ENCODE measurements around the gene GRB10.
"Not testable (repeated sequence)": the region's sequence is repeated elsewhere in the genome, so short reads cannot be mapped to it uniquely, and the experiment has no call there.

The GRB10 gene

DNA sequence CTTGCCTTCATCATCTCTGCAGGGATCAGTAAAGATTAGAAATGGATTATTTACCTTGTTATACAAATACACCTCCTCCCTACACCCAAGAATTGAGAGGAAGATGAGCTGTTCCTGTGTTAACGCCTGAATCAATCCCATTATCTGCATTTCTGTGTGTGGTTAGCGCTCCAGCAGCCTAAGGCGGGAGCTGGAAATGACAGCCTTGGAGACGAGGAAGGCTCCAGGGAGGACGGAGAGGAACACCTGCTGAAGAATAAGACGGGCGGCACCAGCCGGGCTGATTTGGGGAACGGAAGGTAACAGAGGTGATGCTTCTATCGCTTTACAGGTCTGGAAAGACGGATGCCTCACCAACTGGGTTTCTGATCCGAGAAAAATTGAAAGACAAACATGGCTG lies 183.3 kb downstream of the GRB10 start:
- DNase-seq: no peak

DNA sequence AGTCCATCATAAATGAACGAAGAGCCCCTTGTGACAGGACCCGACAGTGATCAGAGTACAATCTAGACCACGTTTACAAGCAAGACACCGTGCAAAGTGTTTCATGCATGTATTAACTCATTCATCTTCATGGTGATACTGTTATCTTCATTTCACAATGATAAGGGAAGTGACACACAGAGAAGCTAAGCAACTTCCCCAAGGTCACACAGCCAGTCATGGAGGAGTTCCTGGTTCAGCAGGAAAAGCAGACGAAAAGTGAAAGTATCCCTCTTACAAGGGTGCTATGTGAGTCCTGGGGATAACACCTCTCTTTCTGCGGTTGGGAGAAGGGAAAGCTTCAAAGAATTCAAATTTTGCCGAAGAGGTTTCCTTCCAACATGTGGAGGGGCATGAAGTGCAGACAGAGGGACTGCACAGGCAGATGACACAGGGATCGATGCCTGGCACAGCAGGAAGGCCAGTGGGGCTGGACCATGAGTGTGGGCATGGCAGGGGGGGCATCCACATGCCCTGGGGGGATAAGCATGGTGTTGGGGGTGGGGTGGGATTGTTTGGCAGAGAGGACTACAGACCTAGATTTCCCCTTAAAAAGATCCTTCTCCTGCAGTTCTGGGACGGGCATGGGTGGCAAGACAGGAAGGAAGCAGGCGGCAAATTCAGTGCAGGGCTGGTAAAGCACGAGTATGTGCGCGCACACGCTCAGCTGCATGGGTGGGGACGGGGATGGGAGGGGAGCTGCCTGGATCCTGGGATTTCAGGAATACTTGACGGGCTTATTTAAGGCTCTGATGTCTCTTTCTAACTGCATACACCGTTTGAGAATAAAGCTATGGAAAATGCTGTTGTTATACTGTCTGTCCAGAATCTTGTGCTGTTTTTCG lies 184.0 kb downstream of the GRB10 start:
- no peak for DNase-seq

DNA sequence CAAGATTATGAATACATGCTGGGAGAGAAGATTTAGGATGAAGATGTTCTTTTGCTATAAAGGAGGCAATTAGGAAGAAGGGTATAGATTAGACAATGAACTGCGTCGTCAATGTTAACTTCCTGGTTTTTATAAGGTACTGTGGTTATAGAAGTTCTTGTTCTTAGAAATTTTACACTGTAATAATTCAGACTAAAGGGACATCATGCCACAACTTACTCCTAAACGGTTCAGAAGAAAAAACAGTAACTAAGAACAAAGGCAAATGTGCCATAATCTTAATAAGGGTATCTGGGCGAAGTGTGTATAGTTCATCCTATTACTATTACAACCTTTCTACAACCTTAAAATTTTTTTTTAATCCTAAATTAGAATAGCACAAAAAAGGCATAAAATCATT lies 186.2 kb downstream of the GRB10 start:
- no peak for DNase-seq

- peak in 1 of 2 experiments; percentile 33 for DNase-seq
These were observed 187.1 kb downstream of the GRB10 start for GRCh38 chr7:50595491-50596102.

DNA sequence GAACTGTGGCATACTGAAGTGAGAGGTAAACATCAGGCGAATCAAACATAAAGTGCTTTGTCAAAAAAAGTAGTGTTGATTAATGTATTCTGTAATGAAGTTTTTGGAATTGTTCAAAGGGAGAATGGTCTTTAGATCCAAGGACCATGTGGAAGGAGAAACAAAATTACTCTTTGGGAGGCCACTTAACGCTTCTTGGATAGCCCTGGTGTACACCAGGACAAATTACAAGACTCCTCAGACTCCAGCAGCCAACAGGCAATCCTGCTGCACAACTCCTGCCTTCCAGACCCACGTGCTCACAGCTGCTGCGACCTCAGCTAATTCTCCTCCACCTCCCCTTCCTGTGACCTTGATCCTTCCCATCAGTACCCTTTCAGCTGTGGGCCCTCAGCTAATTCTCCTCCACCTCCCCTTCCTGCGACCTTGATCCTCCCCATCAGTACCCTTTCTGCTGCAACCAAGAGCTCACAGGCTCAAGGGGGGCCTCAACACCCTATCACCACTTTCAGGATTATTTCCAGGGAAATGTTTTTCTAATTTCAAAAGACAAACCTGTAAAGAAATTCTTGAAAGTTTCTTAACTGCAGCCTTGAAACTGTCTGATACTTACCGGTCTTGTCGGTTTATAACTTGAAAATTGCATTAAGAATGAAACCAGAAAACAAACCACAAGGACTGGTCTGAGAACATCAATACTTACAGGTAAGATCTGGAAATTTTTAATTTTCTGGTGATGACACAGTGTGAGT lies 187.8 kb downstream of the GRB10 start:
- no peak for DNase-seq

DNA sequence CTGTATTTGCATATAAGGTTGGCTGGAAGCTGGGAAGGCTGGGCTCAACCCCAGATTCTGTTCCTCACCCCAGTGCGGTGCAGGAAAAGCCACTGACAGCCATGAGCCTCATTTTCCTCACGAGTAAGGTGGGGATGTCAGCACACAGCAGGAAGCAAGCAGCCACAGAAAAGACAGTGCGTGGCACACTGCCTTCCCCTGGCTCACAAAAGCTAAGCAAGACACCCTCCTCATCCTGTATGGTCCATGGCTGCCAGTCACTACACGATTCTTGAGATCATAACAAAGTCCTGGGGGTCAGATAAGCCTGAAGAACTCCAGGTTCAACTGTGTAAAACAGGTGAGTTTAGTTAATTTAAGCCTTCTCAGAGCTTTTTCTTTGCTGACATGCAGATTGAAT lies 188.6 kb downstream of the GRB10 start:
- DNase-seq: no peak

DNA sequence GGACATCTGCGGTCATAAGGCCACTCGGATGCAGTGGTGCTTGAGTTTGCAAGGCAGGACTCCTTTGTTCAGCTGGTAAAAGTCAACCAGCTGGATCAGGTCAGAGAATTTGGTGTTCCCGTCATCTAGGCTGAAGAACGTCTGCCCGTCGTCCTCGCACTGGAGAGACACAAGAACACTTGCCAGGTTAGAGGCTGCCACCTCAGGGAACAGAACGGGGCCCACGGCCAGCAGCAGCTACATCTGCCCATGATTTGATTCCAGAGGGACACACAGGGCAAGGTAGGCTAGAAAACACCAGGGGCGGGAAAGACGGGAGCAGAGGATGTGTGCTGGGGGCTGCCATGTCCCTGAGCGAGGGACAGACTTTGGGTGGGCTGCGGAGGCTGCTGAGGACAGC lies 189.8 kb downstream of the GRB10 start:
- DNase-seq: no peak

- peak; percentile 90 to 95 for DNase-seq
These were observed 190.9 kb downstream of the GRB10 start for GRCh38 chr7:50591480-50592438.

- DNase-seq: no peak
These were observed 191.6 kb downstream of the GRB10 start for GRCh38 chr7:50591098-50591479.

GRCh38 chr7:50590535-50590934 lies 192.2 kb downstream of the GRB10 start:
- no peak for DNase-seq

- no peak for DNase-seq
These were observed 193.3 kb downstream of the GRB10 start for GRCh38 chr7:50589364-50589763.

- DNase-seq: no peak
These were observed 193.8 kb downstream of the GRB10 start for GRCh38 chr7:50588937-50589336.

DNA sequence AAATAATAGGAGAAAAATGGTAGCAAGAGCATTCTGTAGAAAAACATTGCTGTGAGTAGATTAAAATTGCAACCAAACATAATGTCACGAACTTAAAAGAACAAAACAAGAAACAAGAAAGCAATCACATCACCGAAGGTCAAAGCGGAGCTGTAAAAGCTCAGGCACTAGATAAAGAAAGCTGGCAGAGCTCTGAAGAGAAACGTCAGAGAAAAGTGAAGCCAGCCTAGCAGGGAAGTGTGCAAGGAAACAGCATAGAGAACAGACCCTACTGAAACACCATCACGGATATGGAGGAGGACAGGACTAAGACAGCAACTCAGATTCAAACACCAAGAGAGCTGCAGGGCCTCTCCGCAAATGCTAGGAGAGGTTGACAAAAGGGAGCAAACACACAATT lies 195.0 kb downstream of the GRB10 start:
- no peak for DNase-seq

- no peak for DNase-seq
These were observed 197.8 kb downstream of the GRB10 start for GRCh38 chr7:50584793-50585408.

DNA sequence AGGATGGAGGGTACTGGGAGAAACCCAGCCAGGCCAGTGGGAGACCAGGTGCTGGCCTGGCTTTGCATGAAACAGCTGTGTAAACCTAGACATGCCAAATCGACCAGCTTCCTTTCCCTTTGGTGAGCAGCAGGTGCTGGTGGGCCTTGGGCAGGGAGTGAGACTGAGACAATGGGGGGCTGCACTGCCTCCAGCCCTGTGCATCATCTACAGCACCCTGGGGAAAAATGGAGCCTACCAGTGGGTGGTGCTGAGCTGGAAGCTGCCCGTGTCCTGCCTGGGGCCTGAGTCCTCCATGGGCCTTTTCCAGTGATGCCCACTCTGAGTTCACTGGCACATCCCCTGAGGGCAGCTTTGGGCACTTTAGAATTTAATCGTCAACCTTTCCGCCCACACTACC lies 198.3 kb downstream of the GRB10 start:
- DNase-seq: no peak

- not testable (repeated sequence) for DNase-seq
These were observed 199.4 kb downstream of the GRB10 start for GRCh38 chr7:50583295-50583694.

- not testable (repeated sequence) for DNase-seq
These were observed 200.4 kb downstream of the GRB10 start for GRCh38 chr7:50582271-50582670.

- not testable (repeated sequence) for DNase-seq
These were observed 202.0 kb downstream of the GRB10 start for GRCh38 chr7:50580666-50581065.

DNA sequence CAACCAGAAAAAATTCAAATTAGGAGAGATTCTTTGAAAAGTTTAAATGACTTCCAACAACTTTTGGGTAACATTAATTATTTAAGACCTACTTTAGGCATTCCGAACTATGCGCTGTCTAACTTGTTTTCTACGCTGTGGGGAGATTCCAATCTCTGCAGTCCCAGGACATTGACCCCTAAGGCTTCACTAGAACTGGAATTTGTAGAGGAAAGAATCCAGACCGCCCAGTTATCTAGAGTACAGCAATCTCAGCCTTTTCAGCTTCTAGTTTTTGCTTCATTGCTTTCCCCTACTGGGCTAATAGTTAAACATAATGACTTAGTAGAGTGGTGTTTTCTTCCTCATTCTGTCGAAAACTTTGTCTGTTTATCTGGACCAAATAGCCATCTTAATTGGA lies 202.6 kb downstream of the GRB10 start:
- DNase-seq: no peak

GRCh38 chr7:50578105-50578504 lies 204.6 kb downstream of the GRB10 start:
- DNase-seq: peak; percentile 9 to 38

DNA sequence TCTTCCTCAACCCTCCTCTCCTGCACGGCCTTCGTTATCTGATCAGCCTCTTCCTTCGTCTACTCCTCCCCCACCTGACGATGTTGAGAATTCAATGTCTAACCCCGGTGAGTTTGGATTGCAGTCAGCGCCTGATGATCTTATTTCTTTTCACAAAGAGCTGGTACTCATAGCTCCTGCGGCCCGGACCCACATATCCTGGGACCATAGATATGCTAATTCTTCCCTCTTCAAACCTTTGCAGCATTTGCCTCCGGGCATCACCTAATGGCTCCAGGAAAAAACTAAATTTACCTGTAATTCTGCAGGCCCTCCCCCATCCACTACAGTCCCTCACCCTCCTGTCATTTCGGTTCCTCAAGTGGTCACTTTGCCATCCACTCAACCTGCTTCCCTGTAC lies 205.1 kb downstream of the GRB10 start:
- no peak for DNase-seq

DNA sequence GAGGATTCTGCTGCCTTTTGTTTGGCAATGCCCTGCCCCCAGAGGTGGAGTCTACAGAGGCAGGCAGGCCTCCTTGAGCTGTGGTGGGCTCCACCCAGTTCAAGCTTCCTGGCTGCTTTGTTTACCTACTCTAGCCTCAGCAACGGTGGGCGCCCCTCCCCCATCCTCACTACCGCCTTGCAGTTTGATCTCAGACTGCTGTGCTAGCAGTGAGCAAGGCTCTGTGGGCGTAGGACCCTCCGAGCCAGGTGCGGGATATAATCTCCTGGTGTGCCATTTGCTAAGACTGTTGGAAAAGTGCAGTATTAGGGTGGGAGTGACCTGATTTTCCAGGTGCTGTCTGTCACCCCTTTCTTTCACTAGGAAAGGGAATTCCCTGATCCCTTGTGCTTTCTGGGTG lies 206.3 kb downstream of the GRB10 start:
- DNase-seq: not testable (repeated sequence)
